ENCODE measurements around the gene CUZD1. TPM values are rescaled to one million over a fixed set of nuclear protein-coding genes. Genes with fewer than 3 reads are reported as not detected.
"Not testable (repeated sequence)": the region's sequence is repeated elsewhere in the genome, so short reads cannot be mapped to it uniquely, and the experiment has no call there.

The CUZD1 gene
- 0.99 and 1.1 TPM in 2 replicates for total RNA-seq

DNA sequence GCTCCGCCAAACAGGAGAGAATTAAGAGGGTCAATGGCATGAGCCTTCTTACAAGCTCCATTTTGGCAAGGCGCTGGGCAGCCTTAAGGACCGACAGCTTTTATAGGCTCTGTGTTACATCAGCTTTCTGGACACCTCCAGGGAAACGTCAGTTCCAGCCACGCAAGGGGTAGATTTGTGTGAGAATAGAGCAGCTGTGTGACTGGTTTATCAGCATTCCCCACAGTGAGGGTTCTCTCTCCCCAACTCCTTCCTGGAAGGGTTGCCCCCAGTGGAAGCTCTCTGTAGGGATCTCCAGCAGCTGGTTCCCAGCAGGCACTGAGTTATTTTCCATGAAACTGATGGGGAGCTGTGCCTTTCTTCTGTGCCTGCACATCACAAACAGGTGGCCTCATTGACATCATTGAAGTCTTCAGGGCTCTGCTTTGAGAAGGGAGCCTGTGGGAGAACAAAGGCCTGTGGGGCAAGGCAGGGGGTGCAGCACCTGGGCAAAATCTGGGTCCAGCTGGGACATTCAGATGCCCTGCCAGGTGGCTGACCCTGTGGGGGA, at the start of gene CUZD1:
TSS of gene CUZD1 (minus strand) at position 75 of the 550 bp plus-strand sequence. CDS start at position 61, 14 bp downstream.
- DNase-seq (ENCODE audit: low read depth, low spot score) = no peak

DNA sequence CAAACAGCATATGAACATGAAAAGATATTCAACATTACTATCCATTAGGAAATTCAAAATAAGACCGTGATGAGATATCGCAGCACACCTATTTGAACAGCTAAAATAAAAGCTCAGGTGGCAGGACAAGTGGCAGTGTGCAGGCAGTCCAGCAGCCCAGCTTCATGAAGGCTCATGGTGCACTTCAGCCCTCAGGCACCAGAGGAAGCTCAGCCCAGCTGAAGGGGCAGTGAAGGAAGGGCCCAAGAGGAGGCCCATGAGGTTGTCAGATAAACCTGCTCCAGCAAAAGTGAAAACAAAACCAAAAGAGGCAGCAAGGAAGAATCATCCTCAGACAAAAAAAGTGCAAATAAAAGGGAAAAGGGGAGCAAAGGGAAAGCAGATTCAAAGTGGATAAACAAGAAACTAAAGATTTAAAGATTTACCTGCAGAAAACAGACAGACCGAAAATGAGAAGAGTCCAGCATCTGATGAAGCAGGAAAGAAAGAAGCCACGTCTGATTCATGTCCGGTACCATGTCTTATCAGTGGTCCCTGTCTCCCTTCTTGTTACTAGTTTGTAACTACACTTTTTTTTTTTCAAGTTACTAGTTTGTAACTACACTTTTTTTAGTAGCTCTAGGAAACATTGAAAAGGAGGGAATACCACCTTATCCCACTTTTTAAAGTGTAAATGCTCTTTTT, 48.7 kb upstream of the CUZD1 start:
- DNase-seq (ENCODE audit: low read depth, low spot score) = no peak

DNA sequence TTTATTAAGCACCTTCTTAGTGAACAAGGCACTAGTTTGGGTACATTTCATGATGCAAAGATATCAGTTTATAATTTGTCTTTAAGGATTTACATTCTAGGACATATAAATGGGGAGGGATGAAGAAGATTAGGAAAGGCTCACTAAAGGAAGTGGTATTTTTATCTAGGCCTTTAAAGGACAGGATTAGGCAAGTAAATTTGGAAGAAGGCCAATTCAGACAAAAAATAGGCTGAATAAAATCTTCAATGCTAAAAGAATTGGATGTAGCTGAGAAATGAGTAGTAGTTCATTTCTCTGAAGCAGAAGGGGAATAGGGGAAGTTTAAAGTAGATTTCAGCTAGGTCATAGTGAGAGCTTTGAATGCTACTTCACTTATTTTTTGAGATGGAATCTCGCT, 38.5 kb upstream of the CUZD1 start:
- DNase-seq (ENCODE audit: low read depth, low spot score) = no peak

- no peak for DNase-seq (ENCODE audit: low read depth, low spot score)
These were observed 37.1 kb upstream of the CUZD1 start for GRCh38 chr10:122882766-122883165.

GRCh38 chr10:122879339-122880273, 33.9 kb upstream of the CUZD1 start, which contains the start of gene FAM24B:
Gene FAM24B, minus strand, starts transcription at chr10:122879581. Its CDS starts 29,066 bp downstream, at chr10:122850515.
- peak; percentile 93 for DNase-seq (ENCODE audit: low read depth, low spot score)

GRCh38 chr10:122878799-122879338, 33.2 kb upstream of the CUZD1 start:
- peak; percentile 24 for DNase-seq (ENCODE audit: low read depth, low spot score)

- DNase-seq (ENCODE audit: low read depth, low spot score) = no peak
These were observed 31.6 kb upstream of the CUZD1 start for GRCh38 chr10:122877264-122877663.

- DNase-seq (ENCODE audit: low read depth, low spot score) = no peak
These were observed 30.8 kb upstream of the CUZD1 start for GRCh38 chr10:122876467-122876855.

GRCh38 chr10:122875843-122876466, 30.3 kb upstream of the CUZD1 start:
- DNase-seq (ENCODE audit: low read depth, low spot score) = no peak

GRCh38 chr10:122871947-122872346, 26.3 kb upstream of the CUZD1 start:
- DNase-seq (ENCODE audit: low read depth, low spot score) = not testable (repeated sequence)

- not testable (repeated sequence) for DNase-seq (ENCODE audit: low read depth, low spot score)
These were observed 23.1 kb upstream of the CUZD1 start for GRCh38 chr10:122868768-122869167.

DNA sequence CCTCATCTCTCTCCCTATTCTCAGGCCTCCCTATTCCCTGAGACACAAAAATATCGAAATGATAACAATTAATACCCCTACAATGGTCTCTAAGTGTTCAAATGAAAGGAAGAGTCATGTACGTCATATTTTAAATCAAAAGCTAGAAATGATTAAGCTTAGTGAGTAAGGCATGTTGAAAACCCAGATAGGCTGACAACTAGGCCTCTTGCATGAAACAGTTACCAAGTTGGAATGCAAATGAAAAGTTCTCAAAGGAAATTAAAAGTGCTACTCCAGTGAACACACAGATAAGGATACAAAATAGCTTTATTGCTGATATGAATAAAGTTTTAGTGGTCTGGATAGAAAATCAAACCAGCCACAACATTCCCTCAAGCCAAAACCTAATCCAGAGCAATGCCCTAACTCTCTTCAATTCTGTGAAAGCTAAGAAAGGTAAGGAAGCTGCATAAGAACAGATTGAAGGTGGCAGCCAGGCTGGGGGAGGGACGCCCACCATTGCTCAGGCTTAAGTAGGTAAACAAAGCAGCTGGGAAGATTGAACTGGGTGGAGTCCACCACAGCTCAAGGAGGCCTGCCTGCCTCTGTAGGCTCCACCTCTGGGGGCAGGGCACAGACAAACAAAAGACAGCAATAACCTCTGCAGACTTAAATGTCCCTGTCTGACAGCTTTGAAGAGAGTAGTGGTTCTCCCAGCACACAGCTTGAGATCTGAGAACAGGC, 21.3 kb upstream of the CUZD1 start:
- not testable (repeated sequence) for DNase-seq (ENCODE audit: low read depth, low spot score)

GRCh38 chr10:122864901-122865300, 19.2 kb upstream of the CUZD1 start:
- DNase-seq (ENCODE audit: low read depth, low spot score) = no peak

DNA sequence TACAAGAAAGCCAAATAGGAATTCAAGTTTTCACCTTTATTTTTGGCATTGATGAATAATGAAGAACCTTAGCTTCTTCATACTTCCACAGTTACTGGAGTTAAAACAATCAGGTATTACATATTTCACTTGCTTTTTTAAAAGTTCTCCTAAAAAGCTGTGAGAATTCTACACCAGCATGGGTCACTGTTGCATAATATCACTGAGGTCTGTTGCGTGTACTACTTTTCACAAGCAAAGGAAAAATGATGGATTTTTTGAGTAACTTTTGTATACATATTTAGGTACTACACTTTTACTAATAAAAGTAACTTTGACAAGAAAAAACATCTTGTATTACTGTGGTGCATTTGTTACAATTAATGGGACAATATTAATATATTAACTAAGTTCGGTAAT, 18.5 kb upstream of the CUZD1 start:
- DNase-seq (ENCODE audit: low read depth, low spot score) = no peak

- DNase-seq (ENCODE audit: low read depth, low spot score) = no peak
These were observed 17.8 kb upstream of the CUZD1 start for GRCh38 chr10:122863216-122864193.

GRCh38 chr10:122861711-122862161, 16.1 kb upstream of the CUZD1 start:
- DNase-seq (ENCODE audit: low read depth, low spot score) = no peak

- no peak for DNase-seq (ENCODE audit: low read depth, low spot score)
These were observed 13.9 kb upstream of the CUZD1 start for GRCh38 chr10:122859527-122859926.

DNA sequence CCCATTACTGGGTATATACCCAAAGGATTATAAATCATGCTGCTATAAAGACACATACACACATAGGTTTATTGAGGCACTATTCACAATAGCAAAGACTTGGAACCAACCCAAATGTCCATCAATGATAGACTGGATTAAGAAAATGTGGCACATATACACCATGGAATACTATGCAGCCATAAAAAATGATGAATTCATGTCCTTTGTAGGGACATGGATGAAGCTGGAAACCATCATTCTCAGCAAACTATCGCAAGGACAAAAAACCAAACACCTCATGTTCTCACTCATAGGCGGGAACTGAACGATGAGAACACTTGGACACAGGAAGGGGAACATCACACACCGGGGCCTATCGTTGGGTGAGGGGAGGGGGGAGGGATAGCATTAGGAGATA, 12.4 kb upstream of the CUZD1 start:
- not testable (repeated sequence) for DNase-seq (ENCODE audit: low read depth, low spot score)

GRCh38 chr10:122856902-122857301, 11.2 kb upstream of the CUZD1 start:
- no peak for DNase-seq (ENCODE audit: low read depth, low spot score)
